HG02884 (cell line): ENCODE data around the gene NKAIN2.

Experiments
- ATAC-seq: cut with Tn5 transposase; IDR thresholded peaks from one replicate; pipeline ENCODE4 v1.9.1; 2021; ENCODE audit warnings: mild to moderate bottlenecking, moderate library complexity; ENCODE audit not compliant: unreplicated experiment

The NKAIN2 gene

GRCh38 chr6:124022641-124023040 is 219.0 kb downstream of the NKAIN2 start:
- ATAC-seq, result no peak

GRCh38 chr6:124026694-124027093 is 223.0 kb downstream of the NKAIN2 start:
- no peak for ATAC-seq

GRCh38 chr6:124027392-124027791 is 223.7 kb downstream of the NKAIN2 start:
- ATAC-seq, result no peak

- no peak for ATAC-seq
Measured at GRCh38 chr6:124028117-124028516, 224.5 kb downstream of the NKAIN2 start.

GRCh38 chr6:124029567-124029966 is 225.9 kb downstream of the NKAIN2 start:
- no peak for ATAC-seq

GRCh38 chr6:124033501-124033900 is 229.8 kb downstream of the NKAIN2 start:
- no peak for ATAC-seq

- ATAC-seq, result no peak
Measured at GRCh38 chr6:124036384-124036783, 232.7 kb downstream of the NKAIN2 start.

- peak; percentile 81 for ATAC-seq
Measured at GRCh38 chr6:124040655-124041054, 237.0 kb downstream of the NKAIN2 start.

GRCh38 chr6:124052120-124052519 is 248.5 kb downstream of the NKAIN2 start:
- no peak for ATAC-seq

- no peak for ATAC-seq
Measured at GRCh38 chr6:124053315-124053714, 249.7 kb downstream of the NKAIN2 start.

GRCh38 chr6:124054034-124054433 is 250.4 kb downstream of the NKAIN2 start:
- ATAC-seq, result peak; percentile 64

GRCh38 chr6:124055395-124055794 is 251.7 kb downstream of the NKAIN2 start:
- no peak for ATAC-seq

GRCh38 chr6:124055963-124056362 is 252.3 kb downstream of the NKAIN2 start:
- no peak for ATAC-seq

- ATAC-seq, result no peak
Measured at GRCh38 chr6:124056407-124057334, 253.0 kb downstream of the NKAIN2 start.

GRCh38 chr6:124057461-124057860 is 253.8 kb downstream of the NKAIN2 start:
- ATAC-seq, result no peak

- ATAC-seq, result no peak
Measured at GRCh38 chr6:124064317-124065113, 260.9 kb downstream of the NKAIN2 start.

GRCh38 chr6:124066269-124066668 is 262.6 kb downstream of the NKAIN2 start:
- no peak for ATAC-seq

GRCh38 chr6:124066946-124067552 is 263.4 kb downstream of the NKAIN2 start:
- no peak for ATAC-seq

- no peak for ATAC-seq
Measured at GRCh38 chr6:124069230-124069950, 265.7 kb downstream of the NKAIN2 start.

GRCh38 chr6:124073021-124073420 is 269.4 kb downstream of the NKAIN2 start:
- ATAC-seq, result no peak
